ENCODE data around the gene GMNN. TPM values are rescaled to one million over a fixed set of nuclear protein-coding genes. Genes with fewer than 3 reads are reported as not detected.

The GMNN gene
- polyA plus RNA-seq, 1 donor from 2014 or later, result 13.8 TPM

- H3K4me2 ChIP-seq (ENCODE audit: low read length), result no peak overlapping the region
- H3K9me2 ChIP-seq (ENCODE audit: insufficient read depth, low read length), result no peaks in the 10 kb centered on the region
- no peaks in the 10 kb centered on the region for H3K79me2 ChIP-seq (replicated peaks; ENCODE audit: insufficient read depth, low read length)
- no peaks in the 10 kb centered on the region for H4K20me1 ChIP-seq (ENCODE audit: insufficient read depth)
- no peak overlapping the region for H3K27ac ChIP-seq (ENCODE audit: low read length)
- no peaks in the 10 kb centered on the region for H3F3A ChIP-seq (ENCODE audit: insufficient read depth, low read length, poor library complexity, severe bottlenecking)
- H3K36me3 ChIP-seq (ENCODE audit: insufficient read depth, low read length), result peaks cover 19% of the 10 kb centered on the region
- H2AFZ ChIP-seq (ENCODE audit: low read depth, low read length), result no peak overlapping the region
- H3K9me3 ChIP-seq (ENCODE audit: low read length), result no peaks in the 10 kb centered on the region
- H3K27me3 ChIP-seq (ENCODE audit: insufficient read depth, low read depth, low read length), result no peaks in the 10 kb centered on the region
- no peak overlapping the region for H3K9ac ChIP-seq (ENCODE audit: low read length)
- no peak for TF ChIP-seq CTCF (IDR thresholded peaks at IDR 0.05; ENCODE audit: poor library complexity, severe bottlenecking)
- no peak for TF ChIP-seq MXI1 (conservative IDR thresholded peaks at IDR 0.05; ENCODE audit: poor library complexity, severe bottlenecking)
- no peak for TF ChIP-seq SMC3 (conservative IDR thresholded peaks at IDR 0.05; ENCODE audit: poor library complexity)
- no peak for TF ChIP-seq POLR2AphosphoS5 (IDR thresholded peaks at IDR 0.05)
- no peak for TF ChIP-seq REST (IDR thresholded peaks at IDR 0.05; ENCODE audit: borderline replicate concordance)
- no peak for TF ChIP-seq TAF1 (IDR thresholded peaks at IDR 0.05; ENCODE audit: low read depth)
- no peak for TF ChIP-seq RAD21 (conservative IDR thresholded peaks at IDR 0.05)
- no peak for TF ChIP-seq EP300 (conservative IDR thresholded peaks at IDR 0.05; ENCODE audit: poor library complexity, severe bottlenecking)
- no peak for TF ChIP-seq EZH2 (IDR thresholded peaks at IDR 0.05; ENCODE audit: borderline replicate concordance, insufficient read depth, low read length, poor library complexity, severe bottlenecking)
- H3K4me3 ChIP-seq (ENCODE audit: low read length), result no peak overlapping the region
These were observed 59.1 kb downstream of the GMNN start for GRCh38 chr6:24833711-24834386.

Other genes starting within 250 kb of the GMNN start
- gene KIAA0319, start 128.7 kb upstream of the GMNN start, polyA plus RNA-seq, result 8.3 and 8.5 TPM in 2 replicates
- 49.0 and 53.4 TPM in 2 replicates for gene TDP2, start 108.0 kb upstream of the GMNN start, polyA plus RNA-seq
- 9.9 and 14.2 TPM in 2 replicates for gene ACOT13, start 107.9 kb upstream of the GMNN start, polyA plus RNA-seq
- gene C6orf62, start 55.8 kb upstream of the GMNN start, polyA plus RNA-seq, result 105 and 107 TPM in 2 replicates
- gene ARMH2, start 24.0 kb downstream of the GMNN start, polyA plus RNA-seq, result 0.73 TPM in 1 of 2 replicates, not detected in the other
- 77.6 and 83.8 TPM in 2 replicates for gene RIPOR2, start 161.0 kb downstream of the GMNN start, polyA plus RNA-seq

Measured in neural cell (in vitro differentiated cells).